Limb (tissue), 2 donors: ENCODE results near the gene UBASH3A.

Source experiments
- DNase-seq, 2 donors: peaks; one replicate each; pipeline ENCODE4 v3.0.0-alpha.2; 2016; ENCODE audit errors: extremely low spot score in 2 of 2

Gene UBASH3A

DNA sequence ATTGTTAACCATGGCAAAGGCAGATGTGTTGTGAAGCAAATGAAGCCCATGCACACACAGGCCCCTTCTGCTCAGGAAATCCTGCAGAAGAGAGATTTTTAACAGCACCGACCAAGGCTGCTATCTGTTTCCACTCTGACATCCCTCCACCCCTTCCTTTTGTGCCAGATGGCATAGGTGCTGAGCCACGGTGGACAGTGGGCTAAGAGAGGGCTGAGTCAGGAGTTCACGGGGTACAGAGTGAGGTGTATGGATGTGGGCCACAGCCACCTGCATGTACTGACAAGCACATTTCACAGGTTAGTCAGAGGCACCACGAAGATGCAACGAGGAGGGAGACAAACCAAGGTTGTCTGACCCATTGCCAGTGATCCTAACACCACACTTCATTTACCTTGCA, 82.8 kb downstream of the UBASH3A start:
- DNase-seq: no peak

DNA sequence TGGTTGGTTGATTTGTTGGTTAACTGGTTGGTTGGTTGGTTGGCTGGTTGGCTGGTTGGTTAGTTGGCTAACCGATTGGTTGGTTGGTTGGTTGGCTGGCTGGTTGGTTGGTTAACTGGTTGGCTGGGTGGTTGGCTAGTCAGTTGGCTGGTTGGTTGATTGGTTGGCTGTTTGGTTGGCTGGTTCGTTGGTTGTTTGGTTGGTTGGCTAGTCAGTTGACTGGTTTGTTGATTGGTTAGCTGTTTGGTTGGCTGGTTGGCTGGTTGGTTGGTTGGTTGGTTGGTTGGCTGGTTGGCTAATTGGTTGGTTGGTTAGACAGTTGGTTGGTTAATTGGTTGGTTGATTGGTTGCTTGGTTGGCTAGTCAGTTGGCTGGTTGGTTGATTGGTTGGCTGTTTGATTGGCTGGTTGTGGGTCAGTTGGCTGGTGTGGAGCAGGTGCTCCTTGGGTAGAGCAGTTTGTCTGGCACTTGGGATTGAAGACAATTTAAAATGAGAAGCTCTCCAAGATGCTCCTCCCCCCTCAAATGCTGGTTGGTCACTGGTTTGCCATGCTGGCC, 85.4 kb downstream of the UBASH3A start:
- no peak for DNase-seq

DNA sequence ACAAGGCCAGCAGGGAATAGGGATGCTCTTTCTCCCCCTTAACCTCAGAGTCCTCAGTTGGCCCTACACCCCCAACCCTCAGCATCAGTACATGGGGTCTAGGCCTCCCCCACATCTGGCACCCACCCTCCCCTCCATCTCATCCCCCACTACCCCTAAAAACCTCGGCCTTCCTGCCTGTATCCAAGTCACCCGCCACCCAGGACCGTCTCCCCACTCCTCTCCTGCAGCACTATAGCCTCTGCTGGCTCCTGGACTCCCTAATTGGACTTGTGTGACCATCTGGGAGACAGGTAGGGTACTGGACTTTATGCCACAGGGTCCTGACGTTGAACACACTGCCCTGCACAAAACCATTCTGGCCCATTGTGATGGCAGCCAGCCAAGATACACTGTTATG, 86.3 kb downstream of the UBASH3A start:
- DNase-seq: no peak

DNA sequence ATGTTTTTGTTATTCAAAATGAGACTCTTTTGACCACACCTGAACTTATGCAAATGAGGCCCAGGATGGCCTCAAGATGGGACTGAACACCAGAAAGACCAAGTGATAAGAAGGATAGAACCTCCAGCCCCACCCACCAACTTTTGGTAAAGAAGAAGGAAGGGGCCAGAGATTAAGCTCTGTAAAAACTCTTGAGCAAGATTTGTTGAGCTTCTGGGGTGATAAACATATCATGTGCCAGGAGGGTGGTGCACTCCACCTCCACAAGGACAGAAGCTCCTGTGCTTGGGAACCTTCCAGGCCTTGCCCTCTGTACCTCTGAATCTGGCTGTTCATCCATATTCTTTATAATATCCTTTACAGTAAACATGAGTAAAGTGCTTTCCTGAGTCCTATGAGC, 87.0 kb downstream of the UBASH3A start:
- no peak for DNase-seq

DNA sequence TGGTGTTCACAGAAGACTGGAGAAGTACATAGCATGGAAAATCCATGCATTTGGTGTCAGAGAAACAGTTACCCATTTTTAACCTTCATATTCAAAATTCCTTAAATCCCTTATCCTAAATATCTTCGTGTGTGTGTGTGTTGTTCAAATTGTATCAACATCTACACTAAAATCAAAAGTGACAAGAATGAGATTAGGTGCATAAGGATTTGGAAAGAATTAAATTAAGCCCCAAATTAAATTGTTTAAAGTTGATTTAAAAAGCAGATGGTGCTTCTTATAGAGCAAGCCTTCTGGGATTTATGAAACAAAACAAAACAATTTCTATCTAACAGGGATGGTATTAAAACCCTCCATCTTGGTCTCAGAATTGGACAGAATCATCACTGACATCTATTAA, 87.6 kb downstream of the UBASH3A start:
- DNase-seq: no peak

DNA sequence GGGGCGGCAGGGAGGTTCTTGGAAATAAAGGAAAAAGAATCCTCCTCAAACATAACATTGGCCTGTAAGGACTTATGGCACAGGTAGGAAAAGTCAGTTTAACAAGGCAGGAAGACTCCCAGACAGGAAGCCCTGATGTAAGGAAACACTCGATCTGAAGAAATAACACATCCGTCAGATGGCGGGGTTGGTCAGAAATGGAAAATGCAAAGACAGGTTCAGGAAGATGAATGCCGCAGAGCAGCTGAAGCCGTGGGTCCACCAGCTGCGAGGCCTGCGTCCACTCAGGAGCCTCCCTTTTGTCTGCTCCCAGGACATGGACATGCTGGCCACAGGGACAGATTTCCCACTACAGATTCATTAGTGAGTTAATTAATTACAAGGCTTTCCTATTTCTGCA, 88.5 kb downstream of the UBASH3A start:
- DNase-seq: no peak

DNA sequence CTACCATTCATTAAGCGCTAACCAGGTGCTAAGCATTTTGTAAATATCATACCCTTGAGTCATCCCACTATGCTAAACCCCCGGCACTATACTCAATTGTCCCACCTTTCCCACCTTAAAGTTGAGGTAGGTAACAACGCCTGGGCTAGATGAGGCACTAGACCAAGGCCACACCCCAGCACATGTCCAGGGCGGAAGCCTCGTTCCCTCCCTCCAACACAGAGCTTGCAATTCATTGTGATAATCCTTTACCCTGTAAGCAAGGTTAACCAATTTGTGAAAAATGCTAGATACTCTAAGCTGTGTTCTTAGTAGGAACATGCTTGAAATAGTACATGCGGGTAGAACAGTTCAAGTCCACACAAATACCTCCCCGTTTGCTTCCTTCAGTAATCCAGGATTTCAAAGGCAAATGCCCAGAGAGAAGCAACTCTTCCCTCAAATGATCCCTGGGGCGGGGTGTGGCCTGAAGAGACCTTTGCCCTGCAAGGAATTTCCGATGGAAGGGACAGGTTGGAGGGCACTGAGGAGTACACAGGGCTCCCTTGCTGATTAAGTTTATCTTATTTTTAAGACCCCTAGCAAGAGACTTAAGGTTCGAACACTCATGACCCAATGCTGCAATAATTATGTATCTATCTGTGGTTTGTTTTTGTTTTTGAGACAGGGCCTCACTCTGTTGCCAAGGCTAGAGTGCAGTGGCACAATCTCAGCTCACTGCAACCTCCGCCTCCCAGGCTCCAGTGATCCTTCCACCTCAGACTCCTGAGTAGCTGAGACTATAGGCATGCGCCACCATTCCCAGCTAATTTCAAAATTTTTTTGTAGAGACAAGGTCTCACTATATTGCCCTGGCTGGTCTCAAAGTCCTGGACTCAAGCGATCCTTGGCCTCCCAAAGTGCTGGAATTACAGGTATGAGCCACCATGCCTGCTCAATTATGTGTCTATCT, 89.7 kb downstream of the UBASH3A start:
- no peak for DNase-seq

DNA sequence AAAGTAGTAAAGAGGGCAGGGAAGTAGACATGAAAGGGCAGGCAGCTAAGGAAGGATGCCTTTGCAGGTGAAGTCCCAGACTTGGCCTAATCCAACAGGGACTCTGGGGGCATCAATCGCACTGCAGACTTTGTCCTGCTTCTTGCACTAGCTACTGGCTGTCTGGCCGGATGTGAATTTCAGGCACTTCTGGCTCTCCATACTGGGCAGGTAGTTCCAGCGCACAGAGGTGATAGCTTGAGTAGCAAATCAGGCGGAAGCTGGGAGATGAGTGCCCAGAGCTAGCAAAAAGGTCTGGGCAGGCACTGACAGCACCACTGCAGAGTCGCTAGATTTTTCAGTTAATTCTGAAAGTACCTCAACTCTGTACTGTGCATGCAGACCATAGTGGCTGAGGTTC, 91.3 kb downstream of the UBASH3A start:
- DNase-seq: no peak

DNA sequence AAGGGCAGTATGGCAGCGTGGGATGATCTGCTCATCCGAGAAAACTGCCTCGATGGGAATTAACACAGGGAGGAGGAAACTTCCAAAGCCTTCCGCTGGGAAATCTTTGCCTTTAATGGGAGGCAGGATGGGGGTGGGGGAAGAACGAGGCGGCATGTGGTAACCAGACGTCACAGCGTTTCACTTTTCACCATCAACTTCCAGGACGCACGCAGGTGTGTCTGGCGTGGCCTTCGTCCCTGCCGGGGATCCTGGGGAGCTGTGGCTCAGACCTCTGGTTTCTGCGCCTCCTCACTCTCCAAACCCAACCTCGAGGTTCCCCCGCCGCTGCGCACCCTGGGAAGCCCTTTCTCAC, 92.0 kb downstream of the UBASH3A start:
- no peak for DNase-seq

DNA sequence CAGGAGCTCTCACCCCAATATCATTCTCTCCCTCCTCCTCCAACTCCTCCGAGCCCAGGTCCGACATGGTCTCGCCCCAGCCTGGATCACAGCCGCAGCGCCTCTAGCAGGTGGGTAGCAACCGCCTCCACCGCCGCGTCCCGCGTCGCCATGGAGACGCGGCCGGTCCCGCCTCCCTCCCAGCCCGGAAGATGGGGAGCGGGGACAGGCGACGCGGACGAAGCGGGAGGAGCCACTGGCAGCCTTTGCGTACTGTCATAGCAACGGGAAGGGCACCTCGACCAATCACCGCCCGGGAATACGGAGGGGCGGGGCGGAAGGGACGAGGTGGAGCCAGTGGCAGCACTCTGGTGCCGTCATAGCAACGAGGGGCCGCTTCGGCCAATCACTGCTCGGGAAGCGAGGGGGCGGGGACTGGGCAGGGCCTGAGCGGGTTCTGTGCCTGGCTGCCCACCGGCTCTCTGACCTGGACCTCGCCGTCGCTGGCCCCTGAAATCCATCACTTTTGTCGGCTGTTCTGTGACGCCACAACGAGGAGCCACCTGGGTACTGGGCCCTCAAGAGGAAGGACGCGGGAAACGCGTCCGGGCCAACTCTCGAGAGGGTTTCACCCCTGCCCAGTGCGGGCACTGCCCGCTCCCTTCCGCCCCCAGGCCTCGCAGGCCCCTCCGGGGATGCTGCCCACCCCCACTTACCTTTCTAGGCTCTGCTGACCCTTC, 92.6 kb downstream of the UBASH3A start, which contains the start of gene RSPH1:
TSS of gene RSPH1 (minus strand) at position 105 of the 719 bp plus-strand sequence. CDS start at position 67, 38 bp downstream.
- peak; percentile 100 for DNase-seq

DNA sequence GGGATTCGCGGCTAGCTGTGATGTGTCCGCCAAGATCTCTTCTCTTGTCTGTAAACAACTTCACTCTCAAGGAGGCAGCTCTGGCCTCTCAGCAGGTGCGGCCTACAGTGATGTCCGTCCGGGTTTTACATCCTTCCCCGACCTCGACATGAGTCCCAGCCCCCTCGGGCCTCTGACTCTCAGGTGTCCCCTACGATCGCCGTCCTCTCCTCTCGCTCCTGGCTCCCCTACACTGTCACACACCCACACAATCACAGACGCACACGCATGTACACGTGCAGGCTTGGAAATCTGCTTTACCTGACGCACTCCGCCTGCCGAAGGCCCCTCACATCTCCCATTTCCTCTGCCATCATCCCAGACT, 93.1 kb downstream of the UBASH3A start:
- no peak for DNase-seq
